PFSK-1 (cell line): ENCODE data around the gene KIAA0232.

Experiments
- SIN3A ChIP-seq: IDR thresholded peaks from 2 replicates; pipeline ENCODE4 v1.6.1; 2012; ENCODE audit warnings: mild to moderate bottlenecking, low read length, moderate library complexity, borderline replicate concordance; ENCODE audit not compliant: insufficient read depth
- TF ChIP-seq, protein P1 (sequence below), 2 experiments: IDR thresholded peaks; 2 replicates each; pipeline versions ENCODE4 v1.6.1 to v1.8.0; 2011 to 2012; ENCODE audit warnings: low read depth in 2 of 2, low read length in 2 of 2, control low read depth in 1 of 2, inconsistent platforms in 1 of 2, mild to moderate bottlenecking in 1 of 2, moderate library complexity in 1 of 2; ENCODE audit not compliant: insufficient read depth in 1 of 2

- TF ChIP-seq, protein P1, sequence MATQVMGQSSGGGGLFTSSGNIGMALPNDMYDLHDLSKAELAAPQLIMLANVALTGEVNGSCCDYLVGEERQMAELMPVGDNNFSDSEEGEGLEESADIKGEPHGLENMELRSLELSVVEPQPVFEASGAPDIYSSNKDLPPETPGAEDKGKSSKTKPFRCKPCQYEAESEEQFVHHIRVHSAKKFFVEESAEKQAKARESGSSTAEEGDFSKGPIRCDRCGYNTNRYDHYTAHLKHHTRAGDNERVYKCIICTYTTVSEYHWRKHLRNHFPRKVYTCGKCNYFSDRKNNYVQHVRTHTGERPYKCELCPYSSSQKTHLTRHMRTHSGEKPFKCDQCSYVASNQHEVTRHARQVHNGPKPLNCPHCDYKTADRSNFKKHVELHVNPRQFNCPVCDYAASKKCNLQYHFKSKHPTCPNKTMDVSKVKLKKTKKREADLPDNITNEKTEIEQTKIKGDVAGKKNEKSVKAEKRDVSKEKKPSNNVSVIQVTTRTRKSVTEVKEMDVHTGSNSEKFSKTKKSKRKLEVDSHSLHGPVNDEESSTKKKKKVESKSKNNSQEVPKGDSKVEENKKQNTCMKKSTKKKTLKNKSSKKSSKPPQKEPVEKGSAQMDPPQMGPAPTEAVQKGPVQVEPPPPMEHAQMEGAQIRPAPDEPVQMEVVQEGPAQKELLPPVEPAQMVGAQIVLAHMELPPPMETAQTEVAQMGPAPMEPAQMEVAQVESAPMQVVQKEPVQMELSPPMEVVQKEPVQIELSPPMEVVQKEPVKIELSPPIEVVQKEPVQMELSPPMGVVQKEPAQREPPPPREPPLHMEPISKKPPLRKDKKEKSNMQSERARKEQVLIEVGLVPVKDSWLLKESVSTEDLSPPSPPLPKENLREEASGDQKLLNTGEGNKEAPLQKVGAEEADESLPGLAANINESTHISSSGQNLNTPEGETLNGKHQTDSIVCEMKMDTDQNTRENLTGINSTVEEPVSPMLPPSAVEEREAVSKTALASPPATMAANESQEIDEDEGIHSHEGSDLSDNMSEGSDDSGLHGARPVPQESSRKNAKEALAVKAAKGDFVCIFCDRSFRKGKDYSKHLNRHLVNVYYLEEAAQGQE (IDR thresholded peaks at IDR 0.05; ENCODE audit: insufficient read depth in 1 of 2, low read depth in 2 of 2, low read length in 2 of 2) = no peak
- TF ChIP-seq SIN3A = 0 out of 2 replicates have a peak, but pooled peaks have one; percentile 27
These were observed 91.4 kb downstream of the KIAA0232 start for GRCh38 chr4:6873792-6874461.
